GM12875 (cell line): ENCODE measurements around the gene ARG1.

ENCODE experiments used
- H3K4me3 ChIP-seq: one replicate; pipeline ENCODE4 v1.5.1; 2011; ENCODE audit warnings: low read depth, low read length, control low read depth
- CTCF ChIP-seq: IDR thresholded peaks from 2 replicates; pipeline ENCODE4 v1.5.1; 2011; ENCODE audit warnings: low read depth, mild to moderate bottlenecking, control low read depth, inconsistent platforms, low read length, moderate library complexity, borderline replicate concordance; ENCODE audit not compliant: insufficient read depth

ARG1 gene

GRCh38 chr6:131631625-131632289, 58.7 kb downstream of the ARG1 start:
- no peak overlapping the region for H3K4me3 ChIP-seq
- no peak for TF ChIP-seq CTCF
